ENCODE results near the gene PLAC9. TPM values are rescaled to one million over a fixed set of nuclear protein-coding genes. Genes with fewer than 3 reads are reported as not detected.

PLAC9 gene
- total and polyA plus RNA-seq, 4 donors = 11.8 to 53.1 (median 23.4) TPM

DNA sequence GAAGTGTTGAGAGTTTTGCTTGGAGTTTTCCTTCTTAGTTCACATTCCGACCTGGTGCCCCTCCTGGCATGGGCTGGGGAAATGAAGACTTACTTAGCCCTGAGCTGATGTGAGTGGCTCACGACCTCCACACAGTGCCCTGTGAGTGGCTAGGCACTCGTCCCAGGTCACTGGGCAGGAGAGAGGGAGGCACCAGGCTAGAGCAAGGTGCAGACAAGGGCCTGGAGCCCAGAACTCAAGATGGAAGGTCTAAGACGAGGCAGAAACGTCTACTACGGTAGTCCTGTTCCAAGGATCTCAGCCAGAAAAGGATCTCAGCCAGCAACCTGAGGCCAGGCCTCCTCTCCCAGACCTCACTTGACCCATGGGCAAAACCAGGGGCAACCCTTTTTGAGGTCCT, 50.5 kb downstream of the PLAC9 start:
- TF ChIP-seq, protein P1, sequence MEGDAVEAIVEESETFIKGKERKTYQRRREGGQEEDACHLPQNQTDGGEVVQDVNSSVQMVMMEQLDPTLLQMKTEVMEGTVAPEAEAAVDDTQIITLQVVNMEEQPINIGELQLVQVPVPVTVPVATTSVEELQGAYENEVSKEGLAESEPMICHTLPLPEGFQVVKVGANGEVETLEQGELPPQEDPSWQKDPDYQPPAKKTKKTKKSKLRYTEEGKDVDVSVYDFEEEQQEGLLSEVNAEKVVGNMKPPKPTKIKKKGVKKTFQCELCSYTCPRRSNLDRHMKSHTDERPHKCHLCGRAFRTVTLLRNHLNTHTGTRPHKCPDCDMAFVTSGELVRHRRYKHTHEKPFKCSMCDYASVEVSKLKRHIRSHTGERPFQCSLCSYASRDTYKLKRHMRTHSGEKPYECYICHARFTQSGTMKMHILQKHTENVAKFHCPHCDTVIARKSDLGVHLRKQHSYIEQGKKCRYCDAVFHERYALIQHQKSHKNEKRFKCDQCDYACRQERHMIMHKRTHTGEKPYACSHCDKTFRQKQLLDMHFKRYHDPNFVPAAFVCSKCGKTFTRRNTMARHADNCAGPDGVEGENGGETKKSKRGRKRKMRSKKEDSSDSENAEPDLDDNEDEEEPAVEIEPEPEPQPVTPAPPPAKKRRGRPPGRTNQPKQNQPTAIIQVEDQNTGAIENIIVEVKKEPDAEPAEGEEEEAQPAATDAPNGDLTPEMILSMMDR (IDR thresholded peaks at IDR 0.05; ENCODE audit: control extremely low read depth, extremely low read depth) = no peak
- no peak overlapping the region for H3K9ac ChIP-seq (ENCODE audit: insufficient read depth in 1 of 2, low read length in 2 of 2)
- ATAC-seq (ENCODE audit: insufficient read depth, low FRiP score) = no peak
- no peaks in the 10 kb centered on the region for H3K27me3 ChIP-seq (ENCODE audit: control insufficient read depth in 3 of 3, insufficient read depth in 3 of 3, low read length in 2 of 3)
- no peaks in the 10 kb centered on the region for H3K9me3 ChIP-seq (ENCODE audit: control insufficient read depth in 4 of 4, insufficient read depth in 3 of 4, low read length in 3 of 4)
- peaks cover 3 to 38% (median 9%) of the 10 kb centered on the region in 5 donors for H3K4me1 ChIP-seq (ENCODE audit: control insufficient read depth in 5 of 5, insufficient read depth in 5 of 5, low read length in 5 of 5)
- DNase-seq = no peak
- WGBS, 2 donors = 78 to 91% methylated on average over 6 of the region's 6 CpGs
- H3K4me3 ChIP-seq = no peak overlapping the region
- peaks cover 0 to 5% (median 4%) of the 10 kb centered on the region in 4 donors for H3K36me3 ChIP-seq (ENCODE audit: control insufficient read depth in 4 of 4, insufficient read depth in 4 of 4, low read length in 4 of 4)
- H3K27ac ChIP-seq (ENCODE audit: low read depth in 1 of 2, low read length in 1 of 2) = peak overlapping the region in 1 of 2 donors; percentile 57

DNA sequence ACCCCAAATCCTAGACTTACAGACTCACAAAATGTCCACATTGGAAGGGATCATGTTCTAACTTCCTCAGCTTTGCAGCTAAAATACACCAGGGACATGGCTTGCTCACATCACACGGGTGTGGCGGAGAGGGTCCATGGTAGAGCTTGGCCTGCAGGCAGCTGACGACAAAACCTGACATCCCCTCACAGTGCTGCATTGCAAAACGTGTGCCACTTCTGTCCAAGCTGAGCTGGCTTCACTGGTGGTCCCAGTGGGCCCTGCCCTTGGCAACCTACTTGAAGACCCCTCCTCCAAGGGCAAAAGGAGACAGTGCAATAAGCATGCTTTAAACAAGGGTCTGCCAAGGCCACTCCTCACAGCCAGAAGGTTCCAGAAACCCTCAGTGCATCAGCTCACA, 50.9 kb downstream of the PLAC9 start:
- H3K27me3 ChIP-seq (ENCODE audit: control insufficient read depth in 3 of 3, insufficient read depth in 3 of 3, low read length in 2 of 3) = no peaks in the 10 kb centered on the region
- no peak overlapping the region for H3K27ac ChIP-seq (ENCODE audit: low read depth in 1 of 2, low read length in 1 of 2)
- H3K9me3 ChIP-seq (ENCODE audit: control insufficient read depth in 4 of 4, insufficient read depth in 3 of 4, low read length in 3 of 4) = no peaks in the 10 kb centered on the region
- DNase-seq (no peak), ATAC-seq (ENCODE audit: insufficient read depth, low FRiP score) (no peak)
- no peak overlapping the region for H3K9ac ChIP-seq (ENCODE audit: insufficient read depth in 1 of 2, low read length in 2 of 2)
- H3K4me1 ChIP-seq (ENCODE audit: control insufficient read depth in 5 of 5, insufficient read depth in 5 of 5, low read length in 5 of 5) = peaks cover 5 to 38% (median 10%) of the 10 kb centered on the region in 5 donors
- TF ChIP-seq, protein P1 (IDR thresholded peaks at IDR 0.05; ENCODE audit: control extremely low read depth, extremely low read depth) = no peak
- peaks cover 0 to 5% (median 4%) of the 10 kb centered on the region in 4 donors for H3K36me3 ChIP-seq (ENCODE audit: control insufficient read depth in 4 of 4, insufficient read depth in 4 of 4, low read length in 4 of 4)
- no peak overlapping the region for H3K4me3 ChIP-seq
- 73 to 87% methylated on average over 4 of the region's 4 CpGs for WGBS, 2 donors

GRCh38 chr10:80184291-80184690, 51.8 kb downstream of the PLAC9 start:
- H3K36me3 ChIP-seq (ENCODE audit: control insufficient read depth in 4 of 4, insufficient read depth in 4 of 4, low read length in 4 of 4) = peaks cover 0 to 5% (median 3%) of the 10 kb centered on the region in 4 donors
- 44 to 55% methylated on average over 4 of the region's 4 CpGs for WGBS, 2 donors
- H3K9me3 ChIP-seq (ENCODE audit: control insufficient read depth in 4 of 4, insufficient read depth in 3 of 4, low read length in 3 of 4) = no peaks in the 10 kb centered on the region
- ATAC-seq (ENCODE audit: insufficient read depth, low FRiP score) (no peak), DNase-seq (no peak)
- no peak overlapping the region for H3K9ac ChIP-seq (ENCODE audit: insufficient read depth in 1 of 2, low read length in 2 of 2)
- H3K27me3 ChIP-seq (ENCODE audit: control insufficient read depth in 3 of 3, insufficient read depth in 3 of 3, low read length in 2 of 3) = no peaks in the 10 kb centered on the region
- TF ChIP-seq, protein P1 (IDR thresholded peaks at IDR 0.05; ENCODE audit: control extremely low read depth, extremely low read depth) = no peak
- peaks cover 5 to 42% (median 10%) of the 10 kb centered on the region in 5 donors for H3K4me1 ChIP-seq (ENCODE audit: control insufficient read depth in 5 of 5, insufficient read depth in 5 of 5, low read length in 5 of 5)
- no peak overlapping the region for H3K4me3 ChIP-seq
- H3K27ac ChIP-seq (ENCODE audit: low read depth in 1 of 2, low read length in 1 of 2) = peak overlapping the region in 1 of 2 donors; percentile 68
